GM15510 (cell line): ENCODE results near the gene TRIM49.
"Not testable (repeated sequence)": the region's sequence is repeated elsewhere in the genome, so short reads cannot be mapped to it uniquely, and the experiment has no call there.

Experiments used
- POLR2A ChIP-seq: IDR thresholded peaks from 3 replicates; pipeline ENCODE4 v1.6.1; 2011; ENCODE audit warnings: borderline replicate concordance; ENCODE audit not compliant: insufficient read length; ENCODE audit errors: extremely low read depth

Gene TRIM49

GRCh38 chr11:89808475-89808874, at the start of gene TRIM49:
Gene TRIM49 (minus strand): TSS chr11:89808575. CDS start chr11:89804469, 4,106 bp downstream.
- not testable (repeated sequence) for TF ChIP-seq POLR2A
